Measurements from ENCODE around the gene TALDO1. TPM values are rescaled to one million over a fixed set of nuclear protein-coding genes. Genes with fewer than 3 reads are reported as not detected.

TALDO1 gene
- total and polyA plus RNA-seq, 10 of the 15 experiments (the other 5 are each of a cell fraction or from before 2014, with no cell fraction given): 121 to 302 (median 182) TPM

DNA sequence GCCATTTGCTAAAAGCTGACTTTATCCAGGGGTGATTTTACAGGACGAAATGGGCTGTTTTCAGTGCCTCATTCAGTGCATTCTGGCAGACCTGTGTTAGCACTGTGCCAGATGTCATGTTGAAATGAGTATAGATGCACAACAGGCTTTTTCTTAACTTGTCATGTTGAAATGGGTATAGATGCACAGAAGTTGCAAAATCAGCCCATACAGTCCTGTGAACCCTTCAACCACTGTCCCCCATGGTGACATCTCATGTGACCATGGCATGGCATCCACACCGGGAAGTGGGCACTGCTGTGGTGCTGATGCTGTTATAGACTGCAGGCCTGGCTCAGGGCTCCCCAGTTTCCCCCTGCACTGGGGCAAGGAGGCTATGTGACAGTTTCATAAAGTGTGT is 2.5 kb downstream of the TALDO1 start:
- FAIRE-seq (no peak), ATAC-seq (no peak), DNase-seq (ENCODE audit: low read depth, low spot score) (no peak)
- ChIA-PET POLR2A (interaction anchor here (0.7 to 2.4 kb wide), 3 partner anchors 26 to 503 kb away, joined by 4 to 10 read pairs (median 4); no protein-coding TSS in a partner anchor), SMC1A (ENCODE audit: uncharacterized antibody, unreplicated experiment) (interaction anchor here (2.4 kb wide), 1 partner anchor 14 kb away, joined by 8 read pairs; no protein-coding TSS in a partner anchor), CTCF (interaction anchor here (0.7 to 1.4 kb wide), 4 partner anchors 10 to 54 kb away, joined by 3 to 5 read pairs (median 4); partner anchors contain the start of gene TMEM80), RAD21 (ENCODE audit: unreplicated experiment) (interaction anchor here (1.0 to 1.9 kb wide), 2 partner anchors 9 to 46 kb away, joined by 3 to 9 read pairs; no protein-coding TSS in a partner anchor)
- Histone ChIP-seq H3K4me3 (0 out of 2 replicates have a peak overlapping the region, but pooled peaks have one; percentile 41), H3K27me3 (replicated peaks in 1 of 2; ENCODE audit: control insufficient read depth in 2 of 2, insufficient read depth in 2 of 2, low read length in 1 of 2) (no peaks in the 10 kb centered on the region), H3K9ac (ENCODE audit: control insufficient read depth, insufficient read depth, low read length) (peak overlapping the region; percentile 5; the same call in 1 of the 2 replicates), H4K20me1 (ENCODE audit: control insufficient read depth, insufficient read depth) (peaks cover 2% of the 10 kb centered on the region; the same call in 1 of the 2 replicates), H3K9me3 (replicated peaks; ENCODE audit: control insufficient read depth, insufficient read depth, low read length) (no peaks in the 10 kb centered on the region), H3K27ac (ENCODE audit: control insufficient read depth, insufficient read depth) (peak overlapping the region; percentile 14; the same call in 1 of the 2 replicates), H3K4me2 (ENCODE audit: control insufficient read depth, insufficient read depth) (peak overlapping the region; percentile 95), H2AFZ (ENCODE audit: control insufficient read depth, low read depth, low read length) (no peak overlapping the region), H3K4me1 (ENCODE audit: control insufficient read depth, insufficient read depth, low read length) (peaks cover 4% of the 10 kb centered on the region), H3K36me3 (ENCODE audit: control insufficient read depth in 2 of 2, insufficient read depth in 2 of 2, low read length in 1 of 2) (no peaks in the 10 kb centered on the region; a peak in 1 of 4 replicates), H3K79me2 (ENCODE audit: control insufficient read depth, insufficient read depth, low read length) (peaks cover 52% of the 10 kb centered on the region)
- 81% methylated on average over 2 of the region's 2 CpGs for WGBS (ENCODE audit: insufficient coverage, insufficient replicate concordance, low lambda C conversion rate, missing lambda C conversion rate)
- in situ Hi-C loops (cut with MboI): no loop called here
- TF ChIP-seq NR2C1 (IDR thresholded peaks at IDR 0.05): no peak
- TF ChIP-seq, protein P1, sequence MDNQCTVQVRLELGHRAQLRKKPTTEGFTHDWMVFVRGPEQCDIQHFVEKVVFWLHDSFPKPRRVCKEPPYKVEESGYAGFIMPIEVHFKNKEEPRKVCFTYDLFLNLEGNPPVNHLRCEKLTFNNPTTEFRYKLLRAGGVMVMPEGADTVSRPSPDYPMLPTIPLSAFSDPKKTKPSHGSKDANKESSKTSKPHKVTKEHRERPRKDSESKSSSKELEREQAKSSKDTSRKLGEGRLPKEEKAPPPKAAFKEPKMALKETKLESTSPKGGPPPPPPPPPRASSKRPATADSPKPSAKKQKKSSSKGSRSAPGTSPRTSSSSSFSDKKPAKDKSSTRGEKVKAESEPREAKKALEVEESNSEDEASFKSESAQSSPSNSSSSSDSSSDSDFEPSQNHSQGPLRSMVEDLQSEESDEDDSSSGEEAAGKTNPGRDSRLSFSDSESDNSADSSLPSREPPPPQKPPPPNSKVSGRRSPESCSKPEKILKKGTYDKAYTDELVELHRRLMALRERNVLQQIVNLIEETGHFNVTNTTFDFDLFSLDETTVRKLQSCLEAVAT (IDR thresholded peaks at IDR 0.05): no peak
- no peak for TF ChIP-seq SIX5 (IDR thresholded peaks at IDR 0.05; ENCODE audit: low read depth, low read length, severe bottlenecking)
- no peak for TF ChIP-seq CHD1 (IDR thresholded peaks at IDR 0.05; ENCODE audit: low read depth, low read length)
- no peak for TF ChIP-seq SREBF2 (IDR thresholded peaks at IDR 0.05; ENCODE audit: low read length)
- TF ChIP-seq, protein P2, sequence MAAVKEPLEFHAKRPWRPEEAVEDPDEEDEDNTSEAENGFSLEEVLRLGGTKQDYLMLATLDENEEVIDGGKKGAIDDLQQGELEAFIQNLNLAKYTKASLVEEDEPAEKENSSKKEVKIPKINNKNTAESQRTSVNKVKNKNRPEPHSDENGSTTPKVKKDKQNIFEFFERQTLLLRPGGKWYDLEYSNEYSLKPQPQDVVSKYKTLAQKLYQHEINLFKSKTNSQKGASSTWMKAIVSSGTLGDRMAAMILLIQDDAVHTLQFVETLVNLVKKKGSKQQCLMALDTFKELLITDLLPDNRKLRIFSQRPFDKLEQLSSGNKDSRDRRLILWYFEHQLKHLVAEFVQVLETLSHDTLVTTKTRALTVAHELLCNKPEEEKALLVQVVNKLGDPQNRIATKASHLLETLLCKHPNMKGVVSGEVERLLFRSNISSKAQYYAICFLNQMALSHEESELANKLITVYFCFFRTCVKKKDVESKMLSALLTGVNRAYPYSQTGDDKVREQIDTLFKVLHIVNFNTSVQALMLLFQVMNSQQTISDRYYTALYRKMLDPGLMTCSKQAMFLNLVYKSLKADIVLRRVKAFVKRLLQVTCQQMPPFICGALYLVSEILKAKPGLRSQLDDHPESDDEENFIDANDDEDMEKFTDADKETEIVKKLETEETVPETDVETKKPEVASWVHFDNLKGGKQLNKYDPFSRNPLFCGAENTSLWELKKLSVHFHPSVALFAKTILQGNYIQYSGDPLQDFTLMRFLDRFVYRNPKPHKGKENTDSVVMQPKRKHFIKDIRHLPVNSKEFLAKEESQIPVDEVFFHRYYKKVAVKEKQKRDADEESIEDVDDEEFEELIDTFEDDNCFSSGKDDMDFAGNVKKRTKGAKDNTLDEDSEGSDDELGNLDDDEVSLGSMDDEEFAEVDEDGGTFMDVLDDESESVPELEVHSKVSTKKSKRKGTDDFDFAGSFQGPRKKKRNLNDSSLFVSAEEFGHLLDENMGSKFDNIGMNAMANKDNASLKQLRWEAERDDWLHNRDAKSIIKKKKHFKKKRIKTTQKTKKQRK (IDR thresholded peaks at IDR 0.05; ENCODE audit: low read depth, low read length): no peak
- no peak for TF ChIP-seq SRF (IDR thresholded peaks at IDR 0.05; ENCODE audit: low read depth in 2 of 2, low read length in 2 of 2)
- no peak for TF ChIP-seq EGR1 (IDR thresholded peaks at IDR 0.05; ENCODE audit: borderline replicate concordance in 1 of 2, low read depth in 2 of 2, low read length in 2 of 2)
- no peak for TF ChIP-seq NFYA (IDR thresholded peaks at IDR 0.05; ENCODE audit: borderline replicate concordance, low read depth, low read length)
- TF ChIP-seq, protein P3, sequence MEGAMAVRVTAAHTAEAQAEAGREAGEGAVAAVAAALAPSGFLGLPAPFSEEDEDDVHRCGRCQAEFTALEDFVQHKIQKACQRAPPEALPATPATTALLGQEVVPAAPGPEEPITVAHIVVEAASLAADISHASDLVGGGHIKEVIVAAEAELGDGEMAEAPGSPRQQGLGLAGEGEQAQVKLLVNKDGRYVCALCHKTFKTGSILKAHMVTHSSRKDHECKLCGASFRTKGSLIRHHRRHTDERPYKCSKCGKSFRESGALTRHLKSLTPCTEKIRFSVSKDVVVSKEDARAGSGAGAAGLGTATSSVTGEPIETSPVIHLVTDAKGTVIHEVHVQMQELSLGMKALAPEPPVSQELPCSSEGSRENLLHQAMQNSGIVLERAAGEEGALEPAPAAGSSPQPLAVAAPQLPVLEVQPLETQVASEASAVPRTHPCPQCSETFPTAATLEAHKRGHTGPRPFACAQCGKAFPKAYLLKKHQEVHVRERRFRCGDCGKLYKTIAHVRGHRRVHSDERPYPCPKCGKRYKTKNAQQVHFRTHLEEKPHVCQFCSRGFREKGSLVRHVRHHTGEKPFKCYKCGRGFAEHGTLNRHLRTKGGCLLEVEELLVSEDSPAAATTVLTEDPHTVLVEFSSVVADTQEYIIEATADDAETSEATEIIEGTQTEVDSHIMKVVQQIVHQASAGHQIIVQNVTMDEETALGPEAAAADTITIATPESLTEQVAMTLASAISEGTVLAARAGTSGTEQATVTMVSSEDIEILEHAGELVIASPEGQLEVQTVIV (IDR thresholded peaks at IDR 0.05; ENCODE audit: borderline replicate concordance, partially characterized antibody): no peak
- TF ChIP-seq SIN3A (IDR thresholded peaks at IDR 0.05; ENCODE audit: low read depth, low read length): no peak
- intact Hi-C loops (cut with micrococcal nuclease; ENCODE audit: unreplicated experiment): loop anchor here (5.0 kb wide), 1 partner anchor 48 kb away; the partner anchor contains the start of gene SLC25A22
- no TSS peak for BruUV-seq (replicated peaks)

Data from GM12878 (cell line).